Peyer's patch (tissue), 4 donors: ENCODE data around the gene DTL. TPM values are rescaled to one million over a fixed set of nuclear protein-coding genes. Genes with fewer than 3 reads are reported as not detected.

Experiments
- DNase-seq, 3 donors: peaks; one replicate each; pipeline ENCODE4 v3.0.0-alpha.2; 2017 to 2019
- H3K27ac ChIP-seq, 4 donors: fragments of 200-600 bp; sonication (generic); one replicate each; pipeline ENCODE4 v1.5.1; 2016 to 2019
- H3K27me3 ChIP-seq, 2 donors: fragments of 200-600 bp; sonication (generic); one replicate each; pipeline ENCODE4 v1.5.1; 2019
- H3K36me3 ChIP-seq, 3 donors: fragments of 200-600 bp; sonication (generic); one replicate each; pipeline ENCODE4 v1.5.1; 2016 to 2019
- H3K4me1 ChIP-seq, 4 donors: fragments of 200-600 bp; sonication (generic); one replicate each; pipeline ENCODE4 v1.5.1; 2016 to 2019
- H3K4me3 ChIP-seq, 4 donors: fragments of 200-600 bp; sonication (generic); 1 replicate in 3 of 4; 2 replicates in 1 of 4; pipeline ENCODE4 v1.5.1; 2016 to 2019; ENCODE audit warnings: mild to moderate bottlenecking in 1 of 4
- H3K9me3 ChIP-seq, 4 donors: fragments of 200-600 bp; sonication (generic); one replicate each; pipeline ENCODE4 v1.5.1; 2016 to 2019; ENCODE audit warnings: mild to moderate bottlenecking in 1 of 4
- POLR2A ChIP-seq, 2 donors: fragments of 450-650 bp; IDR thresholded peaks; one replicate each; pipeline ENCODE4 v1.5.1; 2017; ENCODE audit warnings: antibody characterized with exemption in 2 of 2, mild to moderate bottlenecking in 2 of 2, moderate library complexity in 2 of 2
- total RNA-seq, 4 donors: library from RNA; depleted of rRNA; stranded (reverse); fragments of >200 nt; gene quantifications; one replicate each; pipeline ENCODE4 v1.1.0, GENCODE V29; 2016
- TF ChIP-seq, protein P1 (sequence below), 6 experiments: fragments of 450-650 bp in 4 of 6; fragments of 200-600 bp in 2 of 6; sonication (generic) in 1 of 6; IDR thresholded peaks; one replicate each; pipeline ENCODE4 v1.5.1; 2017 to 2019; ENCODE audit warnings: antibody characterized with exemption in 6 of 6, mild to moderate bottlenecking in 3 of 6, moderate library complexity in 1 of 6

DTL gene
- total RNA-seq, 4 donors from 2014 or later, result 0.66 to 5.8 (median 3.7) TPM

DNA sequence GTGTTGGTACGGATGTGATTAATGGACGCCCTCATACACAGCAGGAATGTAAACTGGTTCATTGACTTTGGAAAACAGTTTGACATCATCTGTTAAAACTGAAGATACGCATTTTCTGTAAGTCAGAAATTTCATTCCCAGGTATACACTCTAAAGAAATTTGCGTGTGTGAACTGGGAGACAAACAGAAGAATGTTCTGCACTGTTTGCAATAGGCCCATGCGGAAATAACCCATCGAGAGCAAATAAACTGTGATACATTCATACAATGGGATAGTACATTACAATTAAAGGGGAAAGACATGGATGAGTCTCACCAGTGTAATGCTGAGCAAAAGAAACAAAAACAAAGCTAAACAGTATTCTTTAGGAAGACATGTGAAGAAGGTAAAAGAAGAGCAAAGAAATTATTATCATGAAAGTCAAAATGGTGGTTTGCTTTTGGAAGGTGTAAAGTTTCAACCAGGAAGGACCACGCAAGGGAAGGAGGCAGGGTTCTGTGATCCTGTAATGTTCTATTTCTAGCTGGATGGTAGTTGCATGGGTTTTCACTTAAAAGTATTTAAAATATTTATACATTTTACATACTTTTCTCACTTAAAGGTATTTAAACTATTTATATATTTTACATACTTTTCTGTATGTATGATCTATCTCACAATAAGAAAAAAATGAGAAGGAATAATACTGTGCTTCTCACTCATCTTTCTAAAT lies 30.5 kb upstream of the DTL start:
- Histone ChIP-seq H3K27me3 (no peaks in the 10 kb centered on the region), H3K9me3 (no peaks in the 10 kb centered on the region), H3K27ac (no peak overlapping the region), H3K4me3 (no peak overlapping the region), H3K36me3 (peaks cover 0 to 9% (median 0%) of the 10 kb centered on the region in 3 donors), H3K4me1 (no peaks in the 10 kb centered on the region)
- DNase-seq, result no peak
- TF ChIP-seq, protein P1, sequence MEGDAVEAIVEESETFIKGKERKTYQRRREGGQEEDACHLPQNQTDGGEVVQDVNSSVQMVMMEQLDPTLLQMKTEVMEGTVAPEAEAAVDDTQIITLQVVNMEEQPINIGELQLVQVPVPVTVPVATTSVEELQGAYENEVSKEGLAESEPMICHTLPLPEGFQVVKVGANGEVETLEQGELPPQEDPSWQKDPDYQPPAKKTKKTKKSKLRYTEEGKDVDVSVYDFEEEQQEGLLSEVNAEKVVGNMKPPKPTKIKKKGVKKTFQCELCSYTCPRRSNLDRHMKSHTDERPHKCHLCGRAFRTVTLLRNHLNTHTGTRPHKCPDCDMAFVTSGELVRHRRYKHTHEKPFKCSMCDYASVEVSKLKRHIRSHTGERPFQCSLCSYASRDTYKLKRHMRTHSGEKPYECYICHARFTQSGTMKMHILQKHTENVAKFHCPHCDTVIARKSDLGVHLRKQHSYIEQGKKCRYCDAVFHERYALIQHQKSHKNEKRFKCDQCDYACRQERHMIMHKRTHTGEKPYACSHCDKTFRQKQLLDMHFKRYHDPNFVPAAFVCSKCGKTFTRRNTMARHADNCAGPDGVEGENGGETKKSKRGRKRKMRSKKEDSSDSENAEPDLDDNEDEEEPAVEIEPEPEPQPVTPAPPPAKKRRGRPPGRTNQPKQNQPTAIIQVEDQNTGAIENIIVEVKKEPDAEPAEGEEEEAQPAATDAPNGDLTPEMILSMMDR (IDR thresholded peaks at IDR 0.05), result no peak
- no peak for TF ChIP-seq POLR2A (IDR thresholded peaks at IDR 0.05)

DNA sequence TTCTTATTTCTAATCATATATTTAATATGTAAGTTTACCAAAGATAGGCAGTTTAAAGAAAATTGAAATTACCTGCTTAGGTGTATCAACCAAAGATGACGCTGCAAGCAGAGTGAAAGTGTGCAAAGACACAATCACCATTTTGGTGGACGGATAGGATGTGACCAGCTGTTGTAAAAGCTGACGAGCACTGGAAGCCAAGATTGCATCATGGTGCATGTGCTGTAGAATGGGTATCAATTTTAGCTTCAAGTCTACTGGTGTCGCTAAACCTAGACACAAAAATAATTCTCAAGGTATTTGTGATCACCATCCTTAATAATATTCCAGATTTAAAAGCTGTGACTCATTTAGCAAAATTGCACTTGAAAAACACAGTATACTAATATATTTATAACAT lies 28.4 kb upstream of the DTL start:
- Histone ChIP-seq H3K4me1 (no peaks in the 10 kb centered on the region), H3K27ac (no peak overlapping the region), H3K4me3 (no peak overlapping the region), H3K27me3 (no peaks in the 10 kb centered on the region), H3K9me3 (no peaks in the 10 kb centered on the region), H3K36me3 (peaks cover 0 to 9% (median 0%) of the 10 kb centered on the region in 3 donors)
- no peak for DNase-seq
- TF ChIP-seq POLR2A (IDR thresholded peaks at IDR 0.05), result no peak
- TF ChIP-seq, protein P1 (IDR thresholded peaks at IDR 0.05), result no peak

DNA sequence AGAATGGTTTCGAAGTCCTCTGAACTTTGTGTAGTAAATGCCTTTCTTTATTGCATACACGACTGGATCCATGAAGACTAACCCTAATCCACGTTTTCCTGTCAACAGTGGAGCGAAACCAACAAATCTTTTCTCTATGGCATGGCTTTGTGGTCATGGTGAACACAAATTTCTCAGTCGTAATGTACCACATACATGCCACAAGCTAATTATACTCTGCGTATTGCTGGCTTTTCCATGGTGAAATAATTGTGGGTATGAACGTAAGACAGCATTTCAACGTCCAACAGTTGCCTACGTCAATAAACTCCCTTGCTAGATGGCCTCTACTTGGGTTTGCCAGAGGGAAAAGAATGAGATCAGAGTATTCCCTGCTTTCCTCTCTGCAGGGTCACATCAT lies 27.7 kb upstream of the DTL start:
- no peaks in the 10 kb centered on the region for H3K27me3 ChIP-seq
- no peaks in the 10 kb centered on the region for H3K4me1 ChIP-seq
- peaks cover 0 to 9% (median 0%) of the 10 kb centered on the region in 3 donors for H3K36me3 ChIP-seq
- H3K27ac ChIP-seq, result no peak overlapping the region
- TF ChIP-seq POLR2A (IDR thresholded peaks at IDR 0.05), result no peak
- TF ChIP-seq, protein P1 (IDR thresholded peaks at IDR 0.05), result no peak
- DNase-seq, result no peak
- no peaks in the 10 kb centered on the region for H3K9me3 ChIP-seq
- H3K4me3 ChIP-seq, result no peak overlapping the region

DNA sequence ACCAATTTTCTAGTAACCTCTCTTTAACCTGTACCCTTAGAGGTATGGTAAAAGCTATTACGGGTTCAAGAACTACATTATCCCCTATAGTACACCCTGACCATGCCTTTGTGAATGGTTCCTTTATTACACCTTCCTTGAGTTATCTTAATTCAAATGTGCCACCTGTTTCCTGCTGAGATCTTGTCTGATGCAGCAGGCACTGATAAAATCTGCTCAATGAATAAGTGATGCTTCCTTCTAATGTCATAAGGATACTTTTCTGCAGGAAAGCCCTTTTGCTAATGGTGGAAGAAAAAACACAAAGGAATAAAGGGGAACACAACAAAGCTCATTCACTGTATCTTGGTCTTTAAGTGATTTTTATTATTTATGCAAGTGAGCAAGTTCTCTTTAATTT lies 26.0 kb upstream of the DTL start:
- peaks cover 0 to 7% (median 0%) of the 10 kb centered on the region in 3 donors for H3K36me3 ChIP-seq
- H3K9me3 ChIP-seq, result no peaks in the 10 kb centered on the region
- no peaks in the 10 kb centered on the region for H3K4me1 ChIP-seq
- no peak for TF ChIP-seq POLR2A (IDR thresholded peaks at IDR 0.05)
- TF ChIP-seq, protein P1 (IDR thresholded peaks at IDR 0.05), result no peak
- no peak overlapping the region for H3K4me3 ChIP-seq
- no peak for DNase-seq
- H3K27me3 ChIP-seq, result no peaks in the 10 kb centered on the region
- H3K27ac ChIP-seq, result no peak overlapping the region

DNA sequence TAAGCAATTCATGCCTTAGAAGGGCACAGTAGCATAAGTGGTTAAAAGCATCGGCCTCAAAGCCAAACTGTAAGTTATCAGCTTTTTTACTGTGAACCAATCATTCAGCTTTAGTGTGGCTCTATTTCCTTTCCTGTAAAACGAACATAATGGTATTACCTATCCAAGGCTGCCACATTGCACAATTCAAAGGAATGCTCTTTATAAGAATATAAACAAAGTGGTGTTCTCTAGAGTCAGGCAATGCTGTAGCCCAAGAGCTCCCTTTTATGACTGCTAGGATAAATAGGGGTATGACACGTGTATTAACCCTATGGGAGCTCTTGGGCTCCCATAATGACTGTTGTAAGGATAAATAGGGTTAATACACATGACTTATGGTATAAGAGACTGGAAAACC lies 25.5 kb upstream of the DTL start:
- TF ChIP-seq POLR2A (IDR thresholded peaks at IDR 0.05), result no peak
- TF ChIP-seq, protein P1 (IDR thresholded peaks at IDR 0.05), result no peak
- Histone ChIP-seq H3K4me3 (no peak overlapping the region), H3K27me3 (no peaks in the 10 kb centered on the region), H3K36me3 (peaks cover 0 to 7% (median 0%) of the 10 kb centered on the region in 3 donors), H3K4me1 (no peaks in the 10 kb centered on the region), H3K27ac (no peak overlapping the region), H3K9me3 (no peaks in the 10 kb centered on the region)
- no peak for DNase-seq
